K562 (cell line): ENCODE results near the gene ANKRD33. TPM values are rescaled to one million over a fixed set of nuclear protein-coding genes. Genes with fewer than 3 reads are reported as not detected.

ENCODE experiments used
- ATAC-seq: fragments of 200-7000 bp; cut with Tn5 transposase; 3 replicates; pipeline ENCODE4 v1.9.1; 2020; ENCODE audit warnings: moderate library complexity
- BruUV-seq: library from RNA; stranded (reverse); fragments of 400-500 nt; replicated peaks from 2 replicates; lab custom pipeline; 2021; lab: Mats Ljungman, UMichigan
- CTCF ChIA-PET: fragments of 300-600 bp; formaldehyde crosslinking; extraction: SDS; loops from one replicate; lab custom pipeline; 2021; ENCODE audit warnings: low intra/inter-chr PET ratio; lab: Yijun Ruan, JAX
- POLR2A ChIA-PET: fragments of 300-600, 350-650 bp; sonication (Branson Sonifier 250); formaldehyde crosslinking; extraction: SDS; loops from one replicate; lab custom pipeline; 2021; ENCODE audit warnings: antibody characterized with exemption, inconsistent platforms; lab: Yijun Ruan, JAX
- DNase-seq, 4 experiments: peaks; one replicate each; pipeline versions ENCODE4 v3.0.0 to v3.0.0-alpha.2; 2011 to 2018; ENCODE audit warnings: low spot score in 3 of 4, mixed read lengths in 3 of 4; ENCODE audit errors: extremely low read depth in 1 of 4
- FAIRE-seq: peaks from 2 replicates; lab custom pipeline; 2011; peaks lifted over from hg19 to GRCh38; lab: Jason Lieb, UNC
- H2AFZ ChIP-seq: 2 replicates; pipeline ENCODE4 v1.6.0; 2011; ENCODE audit warnings: low read depth, low read length, control low read depth, inconsistent platforms
- H3K27ac ChIP-seq: fragments of 200-600 bp; 3 replicates; pipeline ENCODE4 v1.8.0; 2011; ENCODE audit warnings: low read depth, mild to moderate bottlenecking, control low read depth, inconsistent platforms, low read length, moderate library complexity, mixed read lengths; ENCODE audit errors: extremely low read depth
- H3K27me3 ChIP-seq, 2 experiments: fragments of 300-600 bp in 1 of 2; 2 replicates in 1 of 2; 3 replicates in 1 of 2; pipeline versions ENCODE4 v1.6.0 to v1.8.0; 2011; ENCODE audit warnings: inconsistent platforms in 2 of 2, low read length in 2 of 2, mild to moderate bottlenecking in 1 of 2, mixed read lengths in 1 of 2, moderate library complexity in 1 of 2; ENCODE audit not compliant: control insufficient read depth in 2 of 2, insufficient read depth in 2 of 2
- H3K36me3 ChIP-seq: fragments of 300-600 bp; 3 replicates; pipeline ENCODE4 v1.8.0; 2011; ENCODE audit warnings: mild to moderate bottlenecking, low read length, inconsistent platforms; ENCODE audit not compliant: control insufficient read depth, insufficient read depth
- H3K4me1 ChIP-seq, 2 experiments: fragments of 200-600 bp in 1 of 2; replicated peaks in 1 of 2; 2 replicates in 1 of 2; 3 replicates in 1 of 2; pipeline versions ENCODE4 v1.5.1 to v1.8.0; 2011; ENCODE audit warnings: inconsistent platforms in 2 of 2, low read length in 2 of 2, mild to moderate bottlenecking in 1 of 2, mixed read lengths in 1 of 2, moderate library complexity in 1 of 2; ENCODE audit not compliant: control insufficient read depth in 2 of 2, insufficient read depth in 2 of 2
- H3K4me2 ChIP-seq: 2 replicates; pipeline ENCODE4 v1.6.1; 2011; ENCODE audit warnings: low read length, control low read depth, inconsistent platforms, mixed read lengths; ENCODE audit not compliant: insufficient read depth
- H3K4me3 ChIP-seq: fragments of 200-600 bp; sonication (generic), shearing (Covaris generic); 2 replicates; pipeline ENCODE4 v1.5.1; 2016; ENCODE audit warnings: control low read depth, inconsistent platforms
- H3K79me2 ChIP-seq: fragments of 200-600 bp; 3 replicates; pipeline ENCODE4 v1.8.0; 2011; ENCODE audit warnings: low read length, inconsistent platforms; ENCODE audit not compliant: control insufficient read depth, insufficient read depth
- H3K9ac ChIP-seq, 2 experiments: 2 replicates each; pipeline versions ENCODE4 v1.6.0 to v1.6.1; 2011; ENCODE audit warnings: low read depth in 2 of 2, low read length in 2 of 2, control low read depth in 1 of 2, inconsistent platforms in 1 of 2, mild to moderate bottlenecking in 1 of 2, mixed read lengths in 1 of 2; ENCODE audit not compliant: insufficient read depth in 1 of 2
- H3K9me1 ChIP-seq: one replicate; pipeline ENCODE4 v1.6.0; 2011; ENCODE audit warnings: inconsistent platforms, mild to moderate bottlenecking, low read length, moderate library complexity; ENCODE audit not compliant: control insufficient read depth, insufficient read depth
- H3K9me3 ChIP-seq: replicated peaks from 2 replicates; pipeline ENCODE4 v1.5.1; 2011; ENCODE audit warnings: low read depth, low read length, inconsistent platforms; ENCODE audit not compliant: control insufficient read depth, insufficient read depth
- H4K20me1 ChIP-seq: replicated peaks from 2 replicates; pipeline ENCODE4 v1.6.1; 2011; ENCODE audit warnings: low read length, inconsistent platforms, mixed read lengths; ENCODE audit not compliant: control insufficient read depth, insufficient read depth
- BACH1 ChIP-seq: fragments of 200-800 bp; sonication (Bioruptor generic); IDR thresholded peaks from 2 replicates; pipeline ENCODE4 v1.6.1; 2016; ENCODE audit warnings: missing genetic modification characterization, missing compliant biosample characterization
- CREB3 ChIP-seq: fragments of 450-650 bp; conservative IDR thresholded peaks from 2 replicates; pipeline ENCODE4 v1.6.1; 2016; ENCODE audit warnings: missing genetic modification characterization, low read depth, mild to moderate bottlenecking, missing compliant biosample characterization, moderate library complexity
- JUND ChIP-seq, 2 experiments: IDR thresholded peaks; 2 replicates in 1 of 2; 3 replicates in 1 of 2; pipeline ENCODE4 v1.6.1; 2011; ENCODE audit warnings: borderline replicate concordance in 2 of 2, low read depth in 2 of 2, low read length in 2 of 2, improper control_type of control experiment in 1 of 2, missing biosample characterization in 1 of 2, missing genetic modification characterization in 1 of 2, missing genetic modification reagents in 1 of 2
- SFPQ ChIP-seq: fragments of 200-400 bp; formaldehyde crosslinking; IDR thresholded peaks from 2 replicates; pipeline ENCODE4 v1.6.1; 2017; ENCODE audit warnings: mild to moderate bottlenecking, low read depth, low read length, moderate library complexity
- SNIP1 ChIP-seq: fragments of 450-650 bp; IDR thresholded peaks from 2 replicates; pipeline ENCODE4 v1.7.1; 2017; ENCODE audit warnings: low read depth, mild to moderate bottlenecking
- YBX1 ChIP-seq: fragments of 450-650 bp; IDR thresholded peaks from 2 replicates; pipeline ENCODE4 v1.7.1; 2016; ENCODE audit warnings: mild to moderate bottlenecking
- ZNF324 ChIP-seq: fragments of 250-450 bp; sonication (Bioruptor Pico); IDR thresholded peaks from 2 replicates; pipeline ENCODE4 v1.4.0; 2020; ENCODE audit warnings: mild to moderate bottlenecking
- ZNF668 ChIP-seq: fragments of 250-450 bp; sonication (Bioruptor Pico); IDR thresholded peaks from 2 replicates; pipeline ENCODE4 v1.8.0; 2022; ENCODE audit warnings: mild to moderate bottlenecking, inconsistent platforms
- WGBS: fragments of 100-300 bp; shearing (Covaris generic); methylation state at CpG from one replicate; pipeline ENCODE4 v1.1.6; 2016; ENCODE audit warnings: low coverage, mixed read lengths; ENCODE audit not compliant: insufficient coverage; ENCODE audit errors: missing lambda C conversion rate; 5-methylcytosine and 5-hydroxymethylcytosine counted together
- in situ Hi-C: fragments of 300-500 bp; cut with MboI; formaldehyde crosslinking; loops from 4 replicates; pipeline ENCODE4 v1.15.0; 2018; ENCODE audit warnings: inconsistent platforms, mixed read lengths
- intact Hi-C: fragments of 100-400 bp; cut with micrococcal nuclease; formaldehyde crosslinking; loops from 2 replicates; pipeline ENCODE4 v1.14.2; 2022
- polyA plus RNA-seq, 8 experiments: library from polyadenylated mRNA; depleted of rRNA in 4 of 8; stranded (reverse) in 5 of 8; unstranded in 3 of 8; fragments of >200 nt; fragmentation: Nextera tagmentation in 2 of 8; fragmentation: Illumina TruSeq in 1 of 8; extraction: Ambion mirVana in 2 of 8; extraction: Trizol in 1 of 8; gene quantifications; 2 replicates each; pipeline versions ENCODE4 v1.2.1 to v1.2.3, GENCODE V29; 2011 to 2014; ENCODE audit warnings: inconsistent platforms in 1 of 8, missing spikeins in 1 of 8
- total RNA-seq, 7 experiments: library from RNA; depleted of rRNA in 6 of 7; stranded (reverse); fragments of >200 nt in 6 of 7; fragmentation: Illumina TruSeq in 2 of 7; extraction: Trizol in 2 of 7; gene quantifications; 2 replicates each; pipeline versions ENCODE4 v1.2.1 to v1.2.3, GENCODE V29; 2011 to 2021; ENCODE audit warnings: low replicate concordance in 1 of 7

The ANKRD33 gene
- total and polyA plus RNA-seq, 9 of the 15 experiments (the other 6 are each of a cell fraction or from before 2014, with no cell fraction given): 0.04 to 0.11 (median 0.07) TPM; not detected in 4

- TF ChIP-seq CREB3 (tag) (no peak), YBX1 (no peak), BACH1 (no peak)
- TF ChIP-seq, all 486 proteins: peak for 0
Observed at GRCh38 chr12:51865757-51866270, 22.1 kb upstream of the ANKRD33 start (continued).

GRCh38 chr12:51866324-51866723 lies 21.6 kb upstream of the ANKRD33 start:
- ChIA-PET CTCF (interaction anchor here (0.7 kb wide), 1 partner anchor 790 kb away, joined by 6 read pairs; no protein-coding TSS in a partner anchor), POLR2A (interaction anchor here (0.6 kb wide), 1 partner anchor 576 kb away, joined by 5 read pairs; no protein-coding TSS in a partner anchor)
- no peak for DNase-seq
- FAIRE-seq: no peak
- no peaks in the 10 kb centered on the region for H3K9me1 ChIP-seq
- 8% methylated on average over 4 of the region's 4 CpGs for WGBS
- no peaks in the 10 kb centered on the region for H3K36me3 ChIP-seq
- peaks cover 9% of the 10 kb centered on the region for H4K20me1 ChIP-seq
- BruUV-seq: no TSS peak
- H3K4me3 ChIP-seq: no peak overlapping the region
- TF ChIP-seq SNIP1: no peak
- no peak for TF ChIP-seq SFPQ
- no peak for TF ChIP-seq JUND (IDR thresholded peaks at IDR 0.05; ENCODE audit: borderline replicate concordance, low read depth, low read length)
- TF ChIP-seq JUND (tag; IDR thresholded peaks at IDR 0.05; ENCODE audit: borderline replicate concordance, low read depth, low read length): no peak
- TF ChIP-seq ZNF324 (CRISPR knock-in tag): no peak
- no peak for TF ChIP-seq ZNF668 (CRISPR knock-in tag)
- intact Hi-C loops: no loop called here
- H3K27me3 ChIP-seq: peaks cover 51 to 88% of the 10 kb centered on the region in 2 experiments
- in situ Hi-C loops: no loop called here
- no peak for ATAC-seq
- no peaks in the 10 kb centered on the region for H3K9me3 ChIP-seq
- peaks cover 0 to 23% of the 10 kb centered on the region in 2 experiments; a peak in 4 of 5 replicates for H3K4me1 ChIP-seq
- H3K9ac ChIP-seq: no peak overlapping the region
- no peaks in the 10 kb centered on the region for H3K79me2 ChIP-seq
- H3K27ac ChIP-seq: no peak overlapping the region
- no peak overlapping the region for H2AFZ ChIP-seq
- H3K4me2 ChIP-seq: no peak overlapping the region
